ENCODE measurements around the gene DLGAP1.

GRCh38 chr18:3478262-3478978, 976.7 kb downstream of the DLGAP1 start:
- TF ChIP-seq CTCF (IDR thresholded peaks at IDR 0.05; ENCODE audit: low read depth, low read length) (no peak), EZH2phosphoT487 (IDR thresholded peaks at IDR 0.05; ENCODE audit: low read depth) (no peak)
